ENCODE measurements around the gene ANP32E. TPM values are rescaled to one million over a fixed set of nuclear protein-coding genes. Genes with fewer than 3 reads are reported as not detected.

ANP32E gene
- total and polyA plus RNA-seq, 2 of the 8 experiments (the other 6 are each of a cell fraction or from before 2014, with no cell fraction given): 20.7 to 123 TPM

DNA sequence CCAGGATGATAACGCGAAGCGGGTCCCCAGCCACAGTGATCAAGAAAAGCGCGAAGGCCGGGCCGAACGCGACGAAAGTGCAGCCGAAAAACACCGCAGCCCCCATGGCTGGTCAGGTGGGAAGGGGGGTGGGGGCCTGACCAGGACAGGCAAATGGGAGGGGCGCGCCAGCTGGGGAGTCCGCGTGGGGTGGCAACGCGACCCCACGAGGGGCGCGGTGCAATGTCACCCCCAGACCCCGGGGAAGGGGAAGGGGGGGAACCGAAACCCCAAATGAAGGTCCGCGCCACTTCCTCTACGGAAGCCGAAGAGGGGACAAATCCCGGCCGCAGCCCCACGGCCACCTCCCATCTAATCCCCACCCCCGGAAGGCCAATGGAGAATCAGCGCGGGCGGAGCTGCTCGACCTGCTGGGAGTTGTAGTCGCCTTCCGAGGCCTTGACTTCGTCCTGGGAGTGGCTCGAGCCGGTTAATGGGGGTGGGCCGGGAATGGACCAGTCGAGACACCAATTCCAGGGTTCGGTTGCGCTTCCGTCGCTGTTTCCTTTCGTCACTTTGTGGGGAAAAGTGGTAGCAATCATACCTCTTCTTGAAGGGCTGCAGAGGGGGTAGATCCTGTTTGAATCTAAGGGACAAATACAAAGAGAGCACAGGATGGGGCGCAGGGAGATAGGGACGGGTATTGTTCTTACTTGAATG, 32.9 kb upstream of the ANP32E start, which contains the start of gene APH1A (continued):
- TF ChIP-seq SP1 (IDR thresholded peaks at IDR 0.05; ENCODE audit: low read depth, low read length) (peak; percentile 77), SIRT6 (IDR thresholded peaks at IDR 0.05; ENCODE audit: low read length) (no peak), POU5F1 (IDR thresholded peaks at IDR 0.05; ENCODE audit: low read depth, low read length) (no peak), TAF7 (optimal IDR thresholded peaks at IDR 0.05; ENCODE audit: borderline replicate concordance, low read depth, low read length) (no peak), GABPA (IDR thresholded peaks at IDR 0.05; ENCODE audit: borderline replicate concordance, insufficient read depth, low read length) (0 out of 2 replicates have a peak, but pooled peaks have one; percentile 71), RAD21 (IDR thresholded peaks at IDR 0.05 in 1 of 2, conservative IDR thresholded peaks at IDR 0.05 in 1 of 2; ENCODE audit: low read depth in 2 of 2, low read length in 2 of 2) (no peak), EGR1 (IDR thresholded peaks at IDR 0.05; ENCODE audit: borderline replicate concordance, low read depth, low read length) (peak; percentile 38; the same call in 1 of the 2 replicates), RNF2 (IDR thresholded peaks at IDR 0.05; ENCODE audit: borderline replicate concordance, low read depth, low read length, missing control alignments, poor library complexity, severe bottlenecking) (no peak), BRCA1 (IDR thresholded peaks at IDR 0.05; ENCODE audit: low read depth, low read length) (no peak), PHF8 (conservative IDR thresholded peaks at IDR 0.05; ENCODE audit: low read depth, low read length) (peak; percentile 56), SIN3A (conservative IDR thresholded peaks at IDR 0.05 in 1 of 2, IDR thresholded peaks at IDR 0.05 in 1 of 2; ENCODE audit: low read depth in 1 of 2, low read length in 2 of 2) (peak; percentile 29 to 90; a peak in 3 of 4 replicates), RFX5 (IDR thresholded peaks at IDR 0.05; ENCODE audit: borderline replicate concordance, low read depth, low read length) (no peak), ASH2L (IDR thresholded peaks at IDR 0.05; ENCODE audit: low read length) (peak; percentile 78), POLR2A (IDR thresholded peaks at IDR 0.05; ENCODE audit: control extremely low read depth in 1 of 2, low read depth in 2 of 2, low read length in 2 of 2) (no peak; a peak in 1 of 3 replicates), BCL11A (IDR thresholded peaks at IDR 0.05; ENCODE audit: low read depth in 2 of 2, low read length in 2 of 2) (no peak), MAFK (IDR thresholded peaks at IDR 0.05; ENCODE audit: low read depth, low read length) (no peak), SP4 (IDR thresholded peaks at IDR 0.05; ENCODE audit: low read length) (peak; percentile 67; the same call in 1 of the 2 replicates), HDAC2 (IDR thresholded peaks at IDR 0.05; ENCODE audit: borderline replicate concordance in 1 of 2, low read depth in 2 of 2, low read length in 2 of 2) (peak in 1 of 2 experiments; percentile 85; a peak in 1 of 4 replicates)
- TF ChIP-seq, protein P1, sequence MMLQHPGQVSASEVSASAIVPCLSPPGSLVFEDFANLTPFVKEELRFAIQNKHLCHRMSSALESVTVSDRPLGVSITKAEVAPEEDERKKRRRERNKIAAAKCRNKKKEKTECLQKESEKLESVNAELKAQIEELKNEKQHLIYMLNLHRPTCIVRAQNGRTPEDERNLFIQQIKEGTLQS (IDR thresholded peaks at IDR 0.05; ENCODE audit: insufficient read depth, low read depth, low read length): peak; percentile 67; the same call in 1 of the 2 replicates

Data from H1 (cell line).